ENCODE measurements around the gene TGM1. TPM values are rescaled to one million over a fixed set of nuclear protein-coding genes. Genes with fewer than 3 reads are reported as not detected.

The TGM1 gene
- total and polyA plus RNA-seq, 7 experiments from 2014 or later, result 4.8 to 12.9 (median 7.1) TPM; not detected in 2

GRCh38 chr14:24296341-24297157 lies 33.6 kb upstream of the TGM1 start:
- peaks cover 11 to 34% (median 14%) of the 10 kb centered on the region in 3 experiments for H3K36me3 ChIP-seq (ENCODE audit: control insufficient read depth in 2 of 3, insufficient read depth in 3 of 3, low read length in 3 of 3)
- no peaks in the 10 kb centered on the region for H3K27me3 ChIP-seq (ENCODE audit: control insufficient read depth in 2 of 2, insufficient read depth in 2 of 2, low read length in 2 of 2)
- ChIA-PET POLR2A (interaction anchor here (1.0 to 8.7 kb wide), 7 partner anchors 15 to 134 kb away, joined by 3 to 125 read pairs (median 12); partner anchors contain the start of genes CBLN3, CIDEB, KHNYN and LTB4R), CTCF (interaction anchor here (0.7 to 9.4 kb wide), 16 partner anchors 12 to 664 kb away, joined by 3 to 140 read pairs (median 4); partner anchors contain the start of genes CIDEB, LTB4R, LTB4R2 and RABGGTA)
- peak overlapping the region in 7 of 10 donors; percentile 5 to 89 (median 54) for H3K4me3 Mint-ChIP-seq
- H3K9me3 ChIP-seq (ENCODE audit: control insufficient read depth in 2 of 3, low read length in 3 of 3), result no peaks in the 10 kb centered on the region
- peaks cover 0 to 26% (median 13%) of the 10 kb centered on the region in 5 donors for H3K36me3 Mint-ChIP-seq
- H3K9me3 Mint-ChIP-seq, result peaks cover 0 to 6% (median 0%) of the 10 kb centered on the region in 11 donors
- DNase-seq (peak; percentile 38 to 79 (median 69)), ATAC-seq (peak; percentile 79)
- no peak overlapping the region for H3K4me3 ChIP-seq (ENCODE audit: low read length)
- peaks cover 19 to 39% of the 10 kb centered on the region in 2 donors for H3K4me1 ChIP-seq (ENCODE audit: control insufficient read depth in 2 of 2, insufficient read depth in 2 of 2, low read length in 2 of 2)
- peaks cover 24 to 61% (median 48%) of the 10 kb centered on the region in 7 donors for H3K4me1 Mint-ChIP-seq
- peak overlapping the region; percentile 62 for H3K27ac ChIP-seq (ENCODE audit: low read depth, low read length)
- intact Hi-C loops (cut with micrococcal nuclease), result loop anchor here (1.0 to 5.0 kb wide), 8 partner anchors 12 to 284 kb away; partner anchors contain the start of gene MDP1 (in 2 of the 2)
- peak overlapping the region; percentile 73 to 95 (median 90) for H3K27ac Mint-ChIP-seq
- no peaks in the 10 kb centered on the region for H3K27me3 Mint-ChIP-seq

GRCh38 chr14:24293525-24293924 lies 30.5 kb upstream of the TGM1 start:
- Histone ChIP-seq H3K27me3 (ENCODE audit: control insufficient read depth in 2 of 2, insufficient read depth in 2 of 2, low read length in 2 of 2) (no peaks in the 10 kb centered on the region), H3K36me3 (ENCODE audit: control insufficient read depth in 2 of 3, insufficient read depth in 3 of 3, low read length in 3 of 3) (peaks cover 13 to 49% (median 14%) of the 10 kb centered on the region in 3 experiments), H3K9me3 (ENCODE audit: control insufficient read depth in 2 of 3, low read length in 3 of 3) (no peaks in the 10 kb centered on the region), H3K4me3 (ENCODE audit: low read length) (no peak overlapping the region), H3K4me1 (ENCODE audit: control insufficient read depth in 2 of 2, insufficient read depth in 2 of 2, low read length in 2 of 2) (peaks cover 2 to 17% of the 10 kb centered on the region in 2 donors), H3K27ac (ENCODE audit: low read depth, low read length) (no peak overlapping the region)
- Mint-ChIP-seq H3K9me3 (peaks cover 0 to 2% (median 0%) of the 10 kb centered on the region in 11 donors), H3K4me1 (peaks cover 22 to 39% (median 26%) of the 10 kb centered on the region in 7 donors), H3K4me3 (no peak overlapping the region), H3K27ac (no peak overlapping the region), H3K36me3 (peaks cover 0 to 40% (median 23%) of the 10 kb centered on the region in 5 donors), H3K27me3 (no peaks in the 10 kb centered on the region)
- DNase-seq (no peak), ATAC-seq (no peak)
- ChIA-PET POLR2A (interaction anchor here (1.4 to 4.2 kb wide), 2 partner anchors 18 to 51 kb away, joined by 5 to 21 read pairs; partner anchors contain the start of genes LTB4R and TINF2), CTCF (interaction anchor here (1.5 to 1.8 kb wide), 2 partner anchors 13 to 50 kb away, joined by 5 to 13 read pairs; partner anchors contain the start of gene TINF2)
- intact Hi-C loops (cut with micrococcal nuclease), result no loop called here

DNA sequence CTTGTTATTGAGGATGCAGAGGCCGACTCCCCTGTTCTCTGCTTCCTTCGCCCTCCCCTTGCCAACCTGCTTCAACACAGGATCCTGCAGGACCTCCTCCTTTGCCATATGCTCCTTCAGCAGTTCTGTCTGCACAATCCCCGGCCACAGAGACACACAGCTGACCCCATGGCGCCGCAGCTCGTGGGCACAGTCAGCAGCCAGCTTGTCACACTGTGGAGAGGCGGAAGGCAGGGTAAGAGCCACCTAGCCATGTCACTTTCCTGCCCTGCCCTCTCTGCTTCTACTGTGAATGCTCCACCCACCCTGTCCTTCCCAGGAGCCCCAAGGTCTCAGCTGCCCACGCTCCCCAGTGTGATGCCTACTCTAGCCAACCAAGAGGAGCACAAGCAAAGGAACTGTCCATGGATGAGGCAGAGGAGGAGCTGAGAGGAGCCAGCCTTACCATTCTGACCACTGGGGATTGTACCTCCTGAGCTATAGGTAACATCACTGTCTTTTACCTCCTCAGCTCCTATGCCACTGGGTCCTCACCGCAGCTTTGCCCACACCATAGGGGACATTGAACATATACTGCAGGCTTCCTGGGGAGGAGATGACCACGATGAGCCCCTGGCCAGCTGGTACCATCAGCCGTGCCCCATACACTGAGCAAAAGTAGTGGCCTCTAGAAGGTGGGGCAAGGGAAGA lies 29.3 kb upstream of the TGM1 start:
- Mint-ChIP-seq H3K36me3 (peaks cover 0 to 40% (median 23%) of the 10 kb centered on the region in 5 donors), H3K4me1 (peaks cover 13 to 34% (median 18%) of the 10 kb centered on the region in 7 donors), H3K27ac (peak overlapping the region in 1 of 9 donors; percentile 82), H3K27me3 (no peaks in the 10 kb centered on the region), H3K4me3 (no peak overlapping the region), H3K9me3 (peaks cover 0 to 2% (median 0%) of the 10 kb centered on the region in 11 donors)
- Histone ChIP-seq H3K27me3 (ENCODE audit: control insufficient read depth in 2 of 2, insufficient read depth in 2 of 2, low read length in 2 of 2) (no peaks in the 10 kb centered on the region), H3K36me3 (ENCODE audit: control insufficient read depth in 2 of 3, insufficient read depth in 3 of 3, low read length in 3 of 3) (peaks cover 13 to 49% (median 14%) of the 10 kb centered on the region in 3 experiments), H3K9me3 (ENCODE audit: control insufficient read depth in 2 of 3, low read length in 3 of 3) (no peaks in the 10 kb centered on the region), H3K4me3 (ENCODE audit: low read length) (no peak overlapping the region), H3K27ac (ENCODE audit: low read depth, low read length) (no peak overlapping the region), H3K4me1 (ENCODE audit: control insufficient read depth in 2 of 2, insufficient read depth in 2 of 2, low read length in 2 of 2) (peaks cover 0 to 8% of the 10 kb centered on the region in 2 donors)
- ChIA-PET POLR2A (interaction anchor here (0.6 to 4.2 kb wide), 5 partner anchors 11 to 824 kb away, joined by 3 to 21 read pairs (median 5); partner anchors contain the start of genes LTB4R and TINF2), CTCF (interaction anchor here (0.6 to 1.8 kb wide), 4 partner anchors 15 to 245 kb away, joined by 3 to 13 read pairs (median 4); partner anchors contain the start of gene TINF2)
- ATAC-seq (no peak), DNase-seq (no peak)
- intact Hi-C loops (cut with micrococcal nuclease), result no loop called here

GRCh38 chr14:24291446-24292117 lies 28.6 kb upstream of the TGM1 start:
- intact Hi-C loops (cut with micrococcal nuclease), result no loop called here
- peaks cover 7 to 27% (median 11%) of the 10 kb centered on the region in 7 donors for H3K4me1 Mint-ChIP-seq

DNA sequence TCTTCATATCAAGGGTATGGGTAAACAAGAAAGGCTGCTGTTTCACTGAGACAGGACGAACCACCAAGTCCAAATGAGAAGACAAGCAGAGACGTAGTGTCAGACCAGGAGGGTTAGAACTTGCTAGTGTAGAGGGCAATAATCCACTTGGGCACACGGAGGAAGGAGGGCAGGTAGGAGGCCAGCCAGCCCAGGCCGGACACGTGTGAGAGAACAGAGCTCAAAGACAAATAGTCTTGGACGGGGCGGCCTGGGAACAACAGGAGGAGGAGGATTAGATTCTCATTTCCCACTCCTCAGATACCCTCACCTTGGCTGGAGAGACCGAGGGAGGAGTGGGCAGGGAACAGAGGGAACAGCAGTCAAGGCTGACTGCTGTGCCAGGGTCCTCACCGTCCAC lies 27.8 kb upstream of the TGM1 start:
- DNase-seq (no peak), ATAC-seq (no peak)
- POLR2A ChIA-PET, result interaction anchor here (0.7 to 4.2 kb wide), 7 partner anchors 9 to 105 kb away, joined by 3 to 21 read pairs (median 4); partner anchors contain the start of genes DHRS1, NOP9, RABGGTA and TINF2
- intact Hi-C loops (cut with micrococcal nuclease), result no loop called here
- no peaks in the 10 kb centered on the region for H3K9me3 ChIP-seq (ENCODE audit: control insufficient read depth in 2 of 3, low read length in 3 of 3)
- Mint-ChIP-seq H3K27ac (peak overlapping the region in 3 of 9 donors; percentile 4 to 59 (median 33)), H3K4me3 (no peak overlapping the region), H3K36me3 (peaks cover 0 to 35% (median 17%) of the 10 kb centered on the region in 5 donors), H3K27me3 (peaks cover 0 to 2% (median 0%) of the 10 kb centered on the region in 5 donors), H3K9me3 (peaks cover 0 to 2% (median 0%) of the 10 kb centered on the region in 11 donors), H3K4me1 (peaks cover under 1 to 19% (median 5%) of the 10 kb centered on the region in 7 donors)
- H3K36me3 ChIP-seq (ENCODE audit: control insufficient read depth in 2 of 3, insufficient read depth in 3 of 3, low read length in 3 of 3), result peaks cover 9 to 42% (median 9%) of the 10 kb centered on the region in 3 experiments
- no peaks in the 10 kb centered on the region for H3K27me3 ChIP-seq (ENCODE audit: control insufficient read depth in 2 of 2, insufficient read depth in 2 of 2, low read length in 2 of 2)
- H3K27ac ChIP-seq (ENCODE audit: low read depth, low read length), result no peak overlapping the region
- no peak overlapping the region for H3K4me3 ChIP-seq (ENCODE audit: low read length)
- CTCF ChIA-PET, result interaction anchor here (1.1 to 2.1 kb wide), 3 partner anchors 17 to 47 kb away, joined by 3 to 8 read pairs (median 7); partner anchors contain the start of genes CIDEB and TINF2
- no peaks in the 10 kb centered on the region for H3K4me1 ChIP-seq (ENCODE audit: control insufficient read depth in 2 of 2, insufficient read depth in 2 of 2, low read length in 2 of 2)

More at GRCh38 chr14:24291446-24292117, 28.6 kb upstream of the TGM1 start:
- Histone ChIP-seq H3K4me3 (ENCODE audit: low read length) (no peak overlapping the region), H3K36me3 (ENCODE audit: control insufficient read depth in 2 of 3, insufficient read depth in 3 of 3, low read length in 3 of 3) (peaks cover 13 to 49% (median 14%) of the 10 kb centered on the region in 3 experiments), H3K4me1 (ENCODE audit: control insufficient read depth in 2 of 2, insufficient read depth in 2 of 2, low read length in 2 of 2) (peaks cover 0 to under 1% of the 10 kb centered on the region in 2 donors), H3K27ac (ENCODE audit: low read depth, low read length) (no peak overlapping the region), H3K9me3 (ENCODE audit: control insufficient read depth in 2 of 3, low read length in 3 of 3) (no peaks in the 10 kb centered on the region), H3K27me3 (ENCODE audit: control insufficient read depth in 2 of 2, insufficient read depth in 2 of 2, low read length in 2 of 2) (no peaks in the 10 kb centered on the region)
- Mint-ChIP-seq H3K4me3 (no peak overlapping the region), H3K9me3 (peaks cover 0 to 2% (median 0%) of the 10 kb centered on the region in 11 donors), H3K27ac (no peak overlapping the region), H3K36me3 (peaks cover 0 to 40% (median 23%) of the 10 kb centered on the region in 5 donors), H3K27me3 (no peaks in the 10 kb centered on the region)
- ATAC-seq (no peak), DNase-seq (no peak)
- CTCF ChIA-PET, result interaction anchor here (0.6 to 2.1 kb wide), 3 partner anchors 48 to 244 kb away, joined by 3 to 13 read pairs (median 8); partner anchors contain the start of gene TINF2
- POLR2A ChIA-PET, result interaction anchor here (0.6 to 4.2 kb wide), 4 partner anchors 8 to 258 kb away, joined by 3 to 21 read pairs (median 6); partner anchors contain the start of genes DHRS1, NOP9 and TINF2
